ENCODE measurements around the gene CBY1. TPM values are rescaled to one million over a fixed set of nuclear protein-coding genes. Genes with fewer than 3 reads are reported as not detected.

CBY1 gene
- total RNA-seq, 2 donors from 2014 or later: 40.7 to 60.9 TPM

DNA sequence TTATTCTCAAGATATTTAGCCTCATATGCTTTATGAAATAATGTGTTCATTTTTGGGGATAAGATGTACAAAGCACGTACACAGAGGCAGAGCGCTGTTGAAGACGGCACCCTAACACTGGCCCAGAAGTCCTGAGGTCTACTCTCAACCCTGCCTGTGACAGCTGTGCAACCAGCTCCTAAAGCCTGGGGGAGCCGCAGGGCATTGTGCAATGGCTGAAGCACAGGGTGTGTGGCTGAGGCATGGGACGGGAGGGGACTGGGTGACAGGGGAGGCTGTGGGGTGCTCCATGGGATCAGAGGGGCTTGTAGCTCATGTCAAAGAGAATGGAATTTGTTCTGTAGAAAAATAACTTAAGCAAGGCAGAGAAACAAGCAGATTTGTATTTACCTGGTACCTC, 28.0 kb upstream of the CBY1 start:
- no peaks in the 10 kb centered on the region for H3K27me3 Mint-ChIP-seq (ENCODE audit: insufficient read depth)
- WGBS, 2 experiments (ENCODE audit: insufficient coverage in 1 of 2, insufficient read length in 1 of 2): 93 to 94% methylated on average over 3 to 5 of the region's 5 CpGs
- H3K4me3 ChIP-seq (ENCODE audit: low read length): no peak overlapping the region

DNA sequence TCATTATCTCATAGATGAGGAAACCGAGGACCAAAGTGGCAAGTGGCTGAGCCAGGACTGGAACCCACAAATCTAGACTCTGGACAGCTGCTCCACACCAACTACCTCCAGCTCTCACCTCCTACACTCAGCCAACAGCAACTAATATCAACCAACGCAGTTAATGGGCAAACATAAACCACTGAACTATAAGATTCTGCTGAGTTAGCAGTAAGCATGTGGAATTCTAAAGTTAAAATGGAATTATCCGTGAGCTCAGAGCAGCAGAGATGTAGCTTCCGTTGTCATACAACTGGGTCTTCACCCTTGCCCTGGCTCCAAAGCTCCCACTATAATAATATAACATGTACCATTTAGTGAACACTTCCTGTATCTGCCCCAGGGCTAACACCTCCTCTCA, 27.3 kb upstream of the CBY1 start:
- no peak for DNase-seq

More for the DNA sequence above, 28.0 kb upstream of the CBY1 start:
- Histone ChIP-seq H3K9me3 (ENCODE audit: control insufficient read depth, low read length) (no peaks in the 10 kb centered on the region), H3K9ac (ENCODE audit: extremely low read depth, low read length, poor library complexity, severe bottlenecking) (no peak overlapping the region), H3K27ac (ENCODE audit: low read depth, low read length) (no peak overlapping the region), H3K36me3 (ENCODE audit: control insufficient read depth, insufficient read depth, low read length) (peaks cover 7% of the 10 kb centered on the region), H3K27me3 (ENCODE audit: control insufficient read depth, insufficient read depth, low read length, poor library complexity, severe bottlenecking) (no peaks in the 10 kb centered on the region), H3K4me1 (ENCODE audit: control insufficient read depth, insufficient read depth, low read length) (peaks cover 2% of the 10 kb centered on the region)
- H3K4me1 Mint-ChIP-seq: peaks cover 14% of the 10 kb centered on the region
- H3K36me3 Mint-ChIP-seq (ENCODE audit: low read depth): peaks cover 48% of the 10 kb centered on the region
- H3K27ac Mint-ChIP-seq: no peak overlapping the region
- H3K9me3 Mint-ChIP-seq: no peaks in the 10 kb centered on the region
- no peak overlapping the region for H3K4me3 Mint-ChIP-seq
- DNase-seq: peak; percentile 50
- TF ChIP-seq, protein P1, sequence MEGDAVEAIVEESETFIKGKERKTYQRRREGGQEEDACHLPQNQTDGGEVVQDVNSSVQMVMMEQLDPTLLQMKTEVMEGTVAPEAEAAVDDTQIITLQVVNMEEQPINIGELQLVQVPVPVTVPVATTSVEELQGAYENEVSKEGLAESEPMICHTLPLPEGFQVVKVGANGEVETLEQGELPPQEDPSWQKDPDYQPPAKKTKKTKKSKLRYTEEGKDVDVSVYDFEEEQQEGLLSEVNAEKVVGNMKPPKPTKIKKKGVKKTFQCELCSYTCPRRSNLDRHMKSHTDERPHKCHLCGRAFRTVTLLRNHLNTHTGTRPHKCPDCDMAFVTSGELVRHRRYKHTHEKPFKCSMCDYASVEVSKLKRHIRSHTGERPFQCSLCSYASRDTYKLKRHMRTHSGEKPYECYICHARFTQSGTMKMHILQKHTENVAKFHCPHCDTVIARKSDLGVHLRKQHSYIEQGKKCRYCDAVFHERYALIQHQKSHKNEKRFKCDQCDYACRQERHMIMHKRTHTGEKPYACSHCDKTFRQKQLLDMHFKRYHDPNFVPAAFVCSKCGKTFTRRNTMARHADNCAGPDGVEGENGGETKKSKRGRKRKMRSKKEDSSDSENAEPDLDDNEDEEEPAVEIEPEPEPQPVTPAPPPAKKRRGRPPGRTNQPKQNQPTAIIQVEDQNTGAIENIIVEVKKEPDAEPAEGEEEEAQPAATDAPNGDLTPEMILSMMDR (conservative IDR thresholded peaks at IDR 0.05): no peak

DNA sequence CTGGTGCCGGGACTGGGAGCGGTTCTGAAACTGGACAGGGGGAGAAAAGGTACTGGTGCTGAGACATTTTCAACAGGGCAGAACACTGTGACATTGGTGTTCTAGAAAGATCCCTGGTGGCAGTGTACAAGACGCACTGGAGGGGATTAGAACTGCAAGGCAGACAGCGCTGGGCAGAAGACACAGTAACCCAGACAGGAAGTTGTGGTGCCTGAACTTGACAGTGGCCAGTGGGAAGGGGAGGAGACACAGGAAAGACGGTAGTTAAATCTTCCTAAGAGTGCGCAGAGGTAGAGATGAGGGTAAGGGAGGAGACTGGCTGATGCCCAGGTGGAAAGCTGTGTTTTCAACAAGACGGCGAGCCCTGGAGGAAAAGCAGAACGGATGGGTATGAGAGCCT, 24.7 kb upstream of the CBY1 start:
- DNase-seq: no peak
- no peak overlapping the region for H3K27ac Mint-ChIP-seq
- H3K9me3 Mint-ChIP-seq: no peaks in the 10 kb centered on the region
- Histone ChIP-seq H3K9me3 (ENCODE audit: control insufficient read depth, low read length) (no peaks in the 10 kb centered on the region), H3K4me1 (ENCODE audit: control insufficient read depth, insufficient read depth, low read length) (peaks cover 2% of the 10 kb centered on the region), H3K27me3 (ENCODE audit: control insufficient read depth, insufficient read depth, low read length, poor library complexity, severe bottlenecking) (no peaks in the 10 kb centered on the region), H3K9ac (ENCODE audit: extremely low read depth, low read length, poor library complexity, severe bottlenecking) (no peak overlapping the region), H3K4me3 (ENCODE audit: low read length) (no peak overlapping the region), H3K36me3 (ENCODE audit: control insufficient read depth, insufficient read depth, low read length) (peaks cover 22% of the 10 kb centered on the region), H3K27ac (ENCODE audit: low read depth, low read length) (no peak overlapping the region)
- WGBS, 2 experiments (ENCODE audit: insufficient coverage in 1 of 2, insufficient read length in 1 of 2): 93% methylated on average over 9 of the region's 9 CpGs
- peaks cover 14% of the 10 kb centered on the region for H3K4me1 Mint-ChIP-seq
- no peaks in the 10 kb centered on the region for H3K27me3 Mint-ChIP-seq (ENCODE audit: insufficient read depth)
- peaks cover 47% of the 10 kb centered on the region for H3K36me3 Mint-ChIP-seq (ENCODE audit: low read depth)
- TF ChIP-seq, protein P1 (conservative IDR thresholded peaks at IDR 0.05): no peak
- no peak overlapping the region for H3K4me3 Mint-ChIP-seq

More for the DNA sequence above, 27.3 kb upstream of the CBY1 start:
- Histone ChIP-seq H3K4me3 (ENCODE audit: low read length) (no peak overlapping the region), H3K4me1 (ENCODE audit: control insufficient read depth, insufficient read depth, low read length) (peaks cover 2% of the 10 kb centered on the region), H3K27me3 (ENCODE audit: control insufficient read depth, insufficient read depth, low read length, poor library complexity, severe bottlenecking) (no peaks in the 10 kb centered on the region), H3K9me3 (ENCODE audit: control insufficient read depth, low read length) (no peaks in the 10 kb centered on the region), H3K27ac (ENCODE audit: low read depth, low read length) (no peak overlapping the region), H3K36me3 (ENCODE audit: control insufficient read depth, insufficient read depth, low read length) (peaks cover 7% of the 10 kb centered on the region), H3K9ac (ENCODE audit: extremely low read depth, low read length, poor library complexity, severe bottlenecking) (no peak overlapping the region)
- no peak overlapping the region for H3K4me3 Mint-ChIP-seq
- WGBS, 2 experiments (ENCODE audit: insufficient coverage in 1 of 2, insufficient read length in 1 of 2): 84 to 88% methylated on average over 2 to 4 of the region's 4 CpGs
- H3K27ac Mint-ChIP-seq: no peak overlapping the region
- no peaks in the 10 kb centered on the region for H3K27me3 Mint-ChIP-seq (ENCODE audit: insufficient read depth)
- peaks cover 45% of the 10 kb centered on the region for H3K36me3 Mint-ChIP-seq (ENCODE audit: low read depth)
- TF ChIP-seq, protein P1 (conservative IDR thresholded peaks at IDR 0.05): no peak
- peaks cover 14% of the 10 kb centered on the region for H3K4me1 Mint-ChIP-seq
- no peaks in the 10 kb centered on the region for H3K9me3 Mint-ChIP-seq
